Adipose tissue (tissue), 3 donors: ENCODE measurements around the gene KCND2. TPM values are rescaled to one million over a fixed set of nuclear protein-coding genes. Genes with fewer than 3 reads are reported as not detected.

Experiments used
- H3K27ac ChIP-seq: one replicate; pipeline ENCODE4 v1.5.1; 2013; ENCODE audit warnings: low read depth, low read length
- WGBS, 3 donors: extraction: QIAGEN DNeasy Blood & Tissue Kit; methylation state at CpG; one replicate each; pipeline ENCODE4 v1.1.7; 2013; 5-methylcytosine and 5-hydroxymethylcytosine counted together
- polyA plus RNA-seq, 3 donors: library from polyadenylated mRNA; stranded (reverse); fragments of 200-250 nt; gene quantifications; one replicate each; pipeline ENCODE4 v1.2.3, GENCODE V29; 2013
- donor health status: healthy with polysubstance abuse.
- donor health status: Bipolar disorder and iron deficiency.
- donor health status: healthy.

KCND2 gene
- polyA plus RNA-seq, 3 donors = 0.05 to 0.67 (median 0.46) TPM

DNA sequence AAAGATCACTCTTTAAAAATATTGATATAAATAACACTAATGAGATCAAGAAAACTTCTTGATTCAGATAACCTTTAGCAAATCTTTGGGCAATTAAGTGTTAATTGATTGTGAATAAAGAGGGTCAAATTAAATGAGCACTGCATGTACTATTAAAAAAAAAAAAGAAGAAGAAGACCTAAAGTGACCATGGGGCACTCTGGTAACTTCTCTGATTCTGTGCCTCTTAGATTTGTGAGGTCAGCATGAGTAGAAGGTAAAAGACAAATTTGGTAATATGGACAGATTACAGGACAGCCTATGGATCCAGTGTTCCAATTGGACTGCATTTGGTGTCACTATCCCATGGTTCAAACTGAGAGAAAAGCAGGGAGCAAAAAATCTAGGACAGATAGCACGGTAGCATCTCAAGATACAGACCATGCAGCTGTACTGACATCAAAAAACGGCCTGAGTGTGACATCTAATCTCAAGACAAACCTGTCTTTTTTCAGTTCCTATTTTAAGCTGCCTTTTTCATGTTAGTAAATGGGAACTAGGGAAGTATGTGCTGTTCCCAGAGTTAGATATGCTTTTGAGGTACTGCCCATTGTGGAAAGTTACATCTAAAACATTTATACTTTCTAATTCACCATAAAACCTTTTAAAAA lies 128.0 kb downstream of the KCND2 start:
- H3K27ac ChIP-seq = no peak overlapping the region
- WGBS, 3 donors = 59 to 71% (median 61%) methylated on average over 2 of the region's 2 CpGs

DNA sequence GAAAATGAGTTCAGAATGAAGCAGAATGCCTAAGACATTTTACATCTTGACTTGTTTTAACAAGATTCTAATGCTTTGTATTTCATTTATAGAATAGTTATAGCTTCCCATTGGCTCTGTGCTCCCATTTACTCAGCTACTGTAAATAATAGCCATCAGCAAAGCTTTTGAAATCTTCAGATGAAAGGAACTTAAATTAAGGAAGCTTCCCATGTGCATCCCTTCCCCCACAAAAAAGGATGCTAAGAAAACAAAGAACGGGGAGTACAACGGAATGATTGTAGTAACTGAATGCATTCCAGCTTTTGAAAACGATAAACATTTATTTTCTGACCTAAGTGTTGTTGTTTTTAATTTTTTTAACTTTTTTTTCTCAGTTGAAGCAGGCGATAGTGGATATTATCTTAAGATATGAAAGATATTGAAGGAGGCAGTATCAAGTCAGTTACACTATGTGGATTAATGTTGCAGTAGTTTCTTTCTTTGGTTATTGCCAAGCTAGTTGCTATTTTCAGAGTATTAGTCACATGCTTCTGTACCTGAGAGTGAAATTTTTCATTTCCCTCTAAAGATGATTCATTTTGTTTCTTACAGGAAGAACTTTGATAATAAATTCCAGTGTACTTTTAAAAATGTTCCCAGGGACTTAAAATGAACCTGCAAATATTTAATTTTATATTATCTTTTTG lies 129.2 kb downstream of the KCND2 start:
- WGBS, 3 donors = 42 to 44% (median 43%) methylated on average over 4 of the region's 4 CpGs
- no peak overlapping the region for H3K27ac ChIP-seq

DNA sequence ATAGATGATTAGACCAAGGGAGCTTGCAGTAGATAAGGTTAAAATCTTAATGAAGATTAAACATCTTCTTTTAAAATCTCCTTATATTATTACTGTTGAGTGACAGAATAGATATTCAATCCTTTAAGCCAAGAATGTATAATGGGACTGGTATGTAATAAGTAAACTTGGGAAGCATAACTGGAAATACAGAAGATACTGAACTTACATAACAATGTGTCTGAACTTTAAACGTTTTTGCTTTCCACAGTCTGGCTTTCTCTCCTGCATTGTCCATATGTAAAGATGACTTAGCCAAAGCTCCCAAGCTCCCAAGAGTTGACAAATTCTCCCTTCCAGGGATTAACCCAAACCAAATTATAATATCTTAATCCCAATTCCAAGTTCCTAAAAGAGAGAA lies 129.8 kb downstream of the KCND2 start:
- no peak overlapping the region for H3K27ac ChIP-seq
- 13 to 23% (median 17%) methylated on average over 1 of the region's 1 CpG for WGBS, 3 donors

GRCh38 chr7:120404042-120404441 lies 131.1 kb downstream of the KCND2 start:
- no peak overlapping the region for H3K27ac ChIP-seq
- 46 to 76% (median 73%) methylated on average over 1 of the region's 1 CpG for WGBS, 3 donors

DNA sequence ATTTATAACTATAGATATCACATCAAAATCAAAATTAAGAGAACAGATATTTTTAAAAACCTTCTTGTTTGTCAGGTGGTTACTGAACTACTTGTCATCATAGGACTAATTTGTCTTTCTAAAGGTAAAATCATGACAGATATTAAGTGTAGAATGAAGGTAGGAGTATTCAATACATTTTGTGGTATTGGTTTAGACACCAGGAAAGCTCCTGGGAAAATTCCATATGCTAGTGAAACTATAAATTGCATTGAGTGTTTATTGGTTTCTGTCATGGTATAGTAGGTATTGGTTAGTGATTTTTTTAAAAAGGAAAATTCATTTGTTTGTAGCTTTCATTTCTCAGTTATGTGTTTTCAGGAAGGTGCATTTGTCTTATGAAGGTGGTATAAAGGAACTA lies 132.7 kb downstream of the KCND2 start:
- no peak overlapping the region for H3K27ac ChIP-seq

DNA sequence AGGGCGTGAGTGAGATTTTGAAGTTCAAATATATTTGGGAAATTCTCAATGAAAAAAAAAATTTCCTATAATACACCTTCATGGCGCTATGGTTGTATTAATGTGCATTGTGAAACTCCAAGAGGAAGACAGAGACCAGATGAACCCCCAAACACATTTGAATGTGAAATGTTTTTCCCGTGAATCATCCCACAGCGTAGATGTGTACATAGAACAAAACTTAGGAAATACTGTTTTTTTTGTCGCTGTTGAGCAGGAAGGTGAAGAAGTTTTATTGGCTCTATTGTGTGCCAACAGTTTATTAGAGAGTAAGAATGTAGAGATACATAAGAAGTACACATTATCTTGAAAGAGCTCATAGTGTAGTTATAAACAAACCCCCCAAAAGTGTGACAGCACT lies 134.0 kb downstream of the KCND2 start:
- 81 to 84% (median 84%) methylated on average over 5 of the region's 5 CpGs for WGBS, 3 donors
- no peak overlapping the region for H3K27ac ChIP-seq

DNA sequence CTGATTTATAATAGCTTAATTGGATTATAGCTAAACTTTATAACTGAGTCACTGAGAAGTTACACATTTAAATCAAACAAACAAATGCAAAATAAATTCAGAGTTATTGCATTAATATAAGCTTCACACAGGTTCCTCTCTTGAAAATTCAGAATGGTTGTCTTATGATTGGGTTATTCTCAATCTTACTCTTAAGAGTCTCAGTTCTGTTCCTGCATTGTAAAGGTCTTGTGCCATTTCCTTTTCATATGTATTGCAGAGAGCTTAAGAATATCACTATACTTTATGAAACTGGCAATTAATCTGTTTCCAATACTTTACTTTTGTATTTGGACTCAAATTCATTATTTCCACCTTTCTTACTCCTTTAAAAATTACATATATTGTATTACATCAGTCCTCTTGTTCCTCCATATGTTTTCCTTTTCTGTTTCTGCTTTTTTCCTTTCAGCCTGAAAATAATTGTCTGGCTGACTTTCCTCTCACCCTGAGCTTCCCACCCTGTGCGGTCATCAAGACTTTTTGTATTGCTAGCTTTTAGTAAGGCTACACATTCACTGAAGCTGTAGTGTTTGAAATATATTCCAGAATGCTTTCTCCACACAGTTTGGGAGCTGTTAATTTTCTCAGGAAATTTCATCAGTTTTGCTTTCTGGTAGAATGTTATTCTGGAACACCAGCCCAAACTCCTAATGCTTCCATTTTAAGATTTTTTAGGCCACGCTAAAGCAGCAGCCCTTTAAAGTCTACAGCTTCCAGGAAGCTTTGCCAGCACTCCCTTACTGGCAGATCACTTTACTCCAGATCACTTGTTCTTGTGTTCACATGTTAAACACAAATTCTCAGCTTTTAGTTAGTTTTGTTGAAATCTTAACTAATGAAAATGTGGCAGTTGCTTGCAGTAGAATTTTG lies 139.4 kb downstream of the KCND2 start:
- WGBS, 3 donors = 52 to 61% (median 60%) methylated on average over 2 of the region's 2 CpGs
- no peak overlapping the region for H3K27ac ChIP-seq

DNA sequence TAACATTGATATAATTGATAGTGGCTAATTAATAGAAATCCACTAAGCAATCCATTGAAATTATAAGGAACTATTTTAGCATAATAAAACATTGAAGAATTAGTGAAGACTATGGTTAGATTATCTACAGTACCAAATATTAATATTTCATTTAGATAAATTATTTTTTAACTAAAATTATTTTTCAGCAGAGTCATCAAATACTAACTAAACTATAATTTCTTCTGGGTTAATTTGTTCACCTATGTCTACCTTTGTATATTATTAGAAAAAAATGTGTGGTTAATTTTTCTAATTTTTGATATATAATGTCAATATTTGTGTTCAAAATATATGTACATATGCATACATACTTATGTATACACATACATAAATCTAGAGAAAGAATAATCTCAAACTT lies 140.2 kb downstream of the KCND2 start:
- no peak overlapping the region for H3K27ac ChIP-seq

- no peak overlapping the region for H3K27ac ChIP-seq
- 64 to 72% (median 64%) methylated on average over 4 of the region's 4 CpGs for WGBS, 3 donors
Observed at GRCh38 chr7:120417244-120417979, 144.4 kb downstream of the KCND2 start.

GRCh38 chr7:120421151-120421651 lies 148.2 kb downstream of the KCND2 start:
- WGBS, 3 donors = 73 to 90% (median 81%) methylated on average over 2 of the region's 2 CpGs
- H3K27ac ChIP-seq = no peak overlapping the region

- 55 to 70% (median 61%) methylated on average over 1 of the region's 1 CpG for WGBS, 3 donors
- no peak overlapping the region for H3K27ac ChIP-seq
Observed at GRCh38 chr7:120431016-120431415, 158.0 kb downstream of the KCND2 start.

DNA sequence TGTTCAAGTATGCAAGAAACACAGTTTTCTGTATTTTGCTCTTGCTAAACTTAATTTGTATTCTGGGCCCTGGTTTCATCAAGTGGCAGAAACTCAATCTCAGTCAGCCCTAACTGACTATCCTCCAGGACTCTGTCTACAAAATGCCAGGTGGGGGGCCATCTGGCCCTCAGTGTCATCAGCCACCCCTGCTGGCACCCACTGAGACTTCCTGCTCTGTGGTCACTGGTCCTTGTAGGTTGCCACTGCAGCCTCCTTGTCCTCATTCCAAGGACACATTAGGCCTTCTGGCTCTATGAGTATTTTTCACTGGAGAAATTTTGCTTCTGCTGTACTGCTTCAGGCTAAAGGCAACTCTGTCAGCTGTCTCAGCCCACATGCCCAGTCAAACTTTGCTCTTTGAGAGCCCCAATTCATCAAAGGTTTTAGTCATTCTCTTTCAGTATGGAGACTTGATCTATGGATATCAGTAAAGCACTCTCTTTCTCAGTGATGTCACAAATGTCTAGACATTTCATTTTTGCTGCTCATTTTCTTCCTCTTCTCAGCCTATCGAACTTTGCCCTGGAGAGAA lies 163.6 kb downstream of the KCND2 start:
- WGBS, 3 donors = 70 to 80% (median 74%) methylated on average over 1 of the region's 1 CpG
- H3K27ac ChIP-seq = no peak overlapping the region

GRCh38 chr7:120441850-120442249 lies 168.9 kb downstream of the KCND2 start:
- WGBS, 3 donors = 18 to 32% (median 29%) methylated on average over 1 of the region's 1 CpG
- no peak overlapping the region for H3K27ac ChIP-seq

- no peak overlapping the region for H3K27ac ChIP-seq
- 73 to 78% (median 75%) methylated on average over 2 of the region's 2 CpGs for WGBS, 3 donors
Observed at GRCh38 chr7:120442838-120443237, 169.9 kb downstream of the KCND2 start.

GRCh38 chr7:120444650-120445049 lies 171.7 kb downstream of the KCND2 start:
- WGBS, 3 donors = 36 to 81% (median 63%) methylated on average over 1 of the region's 1 CpG
- H3K27ac ChIP-seq = no peak overlapping the region

- WGBS, 3 donors = 73 to 84% (median 77%) methylated on average over 2 of the region's 2 CpGs
Observed at GRCh38 chr7:120445276-120445675, 172.3 kb downstream of the KCND2 start.

DNA sequence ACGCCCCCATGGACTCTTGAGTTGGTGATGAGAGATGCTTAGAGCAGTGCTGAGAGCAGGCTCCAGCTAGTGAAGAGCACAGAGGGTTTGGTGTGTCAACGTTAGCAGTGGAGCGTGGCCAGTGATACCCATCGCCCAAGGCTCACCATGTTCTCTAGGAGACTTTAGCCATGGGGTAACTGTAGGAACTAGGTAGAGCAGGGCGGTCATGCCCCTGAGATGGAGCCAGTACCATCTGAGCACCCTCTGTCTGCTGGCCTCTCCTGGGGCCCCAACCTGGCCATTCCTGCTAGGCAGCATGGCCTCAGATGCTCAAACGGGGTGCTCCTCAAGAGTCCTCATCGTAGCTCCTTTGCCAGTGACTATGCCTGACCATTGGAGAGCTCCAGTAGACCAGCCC lies 179.7 kb downstream of the KCND2 start:
- H3K27ac ChIP-seq = no peak overlapping the region
- 78 to 90% (median 83%) methylated on average over 7 of the region's 7 CpGs for WGBS, 3 donors

More at GRCh38 chr7:120445276-120445675, 172.3 kb downstream of the KCND2 start:
- H3K27ac ChIP-seq = no peak overlapping the region

DNA sequence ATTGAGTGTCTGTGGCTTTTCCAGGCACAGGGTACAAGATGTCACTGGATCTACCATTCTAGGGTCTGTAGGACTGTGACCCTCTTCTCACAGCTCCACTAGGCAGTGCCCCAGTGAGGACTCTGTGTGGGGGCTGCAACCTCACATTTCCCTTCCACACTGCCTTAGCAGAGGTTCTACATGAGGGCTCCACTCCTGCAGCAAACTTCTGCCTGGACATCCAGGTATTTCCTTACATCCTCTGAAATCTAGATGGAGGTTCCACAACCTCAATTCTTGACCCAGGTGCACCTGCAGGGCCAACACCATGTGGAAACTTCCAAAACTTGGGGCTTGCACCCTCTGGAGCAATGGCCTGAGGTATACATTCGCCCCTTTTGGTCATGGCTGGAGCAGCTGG lies 183.7 kb downstream of the KCND2 start:
- WGBS, 3 donors = 67 to 75% (median 71%) methylated on average over 1 of the region's 1 CpG
- H3K27ac ChIP-seq = no peak overlapping the region
